ENCODE results near the gene SLC17A5. TPM values are rescaled to one million over a fixed set of nuclear protein-coding genes. Genes with fewer than 3 reads are reported as not detected.
A peak's percentile ranks its signal among the peaks of the same experiment; 100 is the strongest.

The SLC17A5 gene
- total and polyA plus RNA-seq, 10 of the 15 experiments (the other 5 are each of a cell fraction or from before 2014, with no cell fraction given): 2.3 to 7.2 (median 5.0) TPM

DNA sequence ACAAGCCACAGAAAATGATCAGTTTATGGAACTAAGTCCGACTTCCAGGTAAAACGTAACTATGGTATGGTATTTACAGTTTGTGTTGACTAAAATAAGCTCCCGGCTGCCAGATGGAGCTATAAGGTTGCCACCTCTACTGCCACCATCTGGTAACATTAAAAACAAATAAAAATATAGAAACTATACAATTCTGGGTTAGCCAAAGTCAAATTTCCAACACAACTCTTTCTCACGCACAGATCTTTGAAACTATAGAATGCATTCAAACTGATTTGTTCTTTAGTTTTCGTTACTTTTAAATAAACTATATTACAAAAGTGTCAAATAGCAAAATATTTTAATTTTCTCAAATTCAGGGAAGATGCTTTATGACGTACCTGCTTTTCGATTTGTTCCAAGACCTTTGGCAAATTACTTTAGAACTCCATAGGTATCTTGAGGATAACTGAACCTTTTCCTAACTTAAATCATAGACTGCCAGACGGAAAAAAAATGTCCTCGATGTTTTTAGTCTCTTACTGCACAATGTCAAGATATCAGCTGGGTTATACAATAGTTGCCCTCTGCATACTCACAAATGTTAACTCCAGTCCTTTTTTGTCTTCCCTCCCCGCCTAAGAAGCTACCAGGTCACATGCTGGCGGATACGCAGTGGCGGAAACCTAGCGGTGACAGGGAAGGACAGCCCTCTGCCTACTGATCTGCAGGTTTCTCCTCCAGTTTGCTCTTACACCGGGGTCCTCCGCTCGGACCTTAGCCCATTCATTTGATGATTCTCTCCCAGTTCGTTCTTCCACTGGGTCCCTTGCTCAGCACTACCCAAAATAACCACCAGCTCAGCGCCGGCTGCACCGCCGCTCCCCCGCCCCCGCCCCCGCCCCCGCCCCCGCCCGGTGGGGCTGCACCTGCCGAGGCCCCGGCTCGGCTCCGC lies 888 bp downstream of the SLC17A5 start (continued):
- TF ChIP-seq JUND (IDR thresholded peaks at IDR 0.05; ENCODE audit: low read depth, low read length): no peak
- TF ChIP-seq, protein P1, sequence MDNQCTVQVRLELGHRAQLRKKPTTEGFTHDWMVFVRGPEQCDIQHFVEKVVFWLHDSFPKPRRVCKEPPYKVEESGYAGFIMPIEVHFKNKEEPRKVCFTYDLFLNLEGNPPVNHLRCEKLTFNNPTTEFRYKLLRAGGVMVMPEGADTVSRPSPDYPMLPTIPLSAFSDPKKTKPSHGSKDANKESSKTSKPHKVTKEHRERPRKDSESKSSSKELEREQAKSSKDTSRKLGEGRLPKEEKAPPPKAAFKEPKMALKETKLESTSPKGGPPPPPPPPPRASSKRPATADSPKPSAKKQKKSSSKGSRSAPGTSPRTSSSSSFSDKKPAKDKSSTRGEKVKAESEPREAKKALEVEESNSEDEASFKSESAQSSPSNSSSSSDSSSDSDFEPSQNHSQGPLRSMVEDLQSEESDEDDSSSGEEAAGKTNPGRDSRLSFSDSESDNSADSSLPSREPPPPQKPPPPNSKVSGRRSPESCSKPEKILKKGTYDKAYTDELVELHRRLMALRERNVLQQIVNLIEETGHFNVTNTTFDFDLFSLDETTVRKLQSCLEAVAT (IDR thresholded peaks at IDR 0.05): no peak
- no peak for TF ChIP-seq ZNF24 (IDR thresholded peaks at IDR 0.05)
- TF ChIP-seq RCOR1 (conservative IDR thresholded peaks at IDR 0.05; ENCODE audit: low read depth, low read length): no peak
- TF ChIP-seq, protein P2, sequence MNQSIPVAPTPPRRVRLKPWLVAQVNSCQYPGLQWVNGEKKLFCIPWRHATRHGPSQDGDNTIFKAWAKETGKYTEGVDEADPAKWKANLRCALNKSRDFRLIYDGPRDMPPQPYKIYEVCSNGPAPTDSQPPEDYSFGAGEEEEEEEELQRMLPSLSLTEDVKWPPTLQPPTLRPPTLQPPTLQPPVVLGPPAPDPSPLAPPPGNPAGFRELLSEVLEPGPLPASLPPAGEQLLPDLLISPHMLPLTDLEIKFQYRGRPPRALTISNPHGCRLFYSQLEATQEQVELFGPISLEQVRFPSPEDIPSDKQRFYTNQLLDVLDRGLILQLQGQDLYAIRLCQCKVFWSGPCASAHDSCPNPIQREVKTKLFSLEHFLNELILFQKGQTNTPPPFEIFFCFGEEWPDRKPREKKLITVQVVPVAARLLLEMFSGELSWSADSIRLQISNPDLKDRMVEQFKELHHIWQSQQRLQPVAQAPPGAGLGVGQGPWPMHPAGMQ (IDR thresholded peaks at IDR 0.05; ENCODE audit: borderline replicate concordance): no peak
- TF ChIP-seq CBX5 (IDR thresholded peaks at IDR 0.05; ENCODE audit: low read depth): no peak
- TF ChIP-seq, protein P3, sequence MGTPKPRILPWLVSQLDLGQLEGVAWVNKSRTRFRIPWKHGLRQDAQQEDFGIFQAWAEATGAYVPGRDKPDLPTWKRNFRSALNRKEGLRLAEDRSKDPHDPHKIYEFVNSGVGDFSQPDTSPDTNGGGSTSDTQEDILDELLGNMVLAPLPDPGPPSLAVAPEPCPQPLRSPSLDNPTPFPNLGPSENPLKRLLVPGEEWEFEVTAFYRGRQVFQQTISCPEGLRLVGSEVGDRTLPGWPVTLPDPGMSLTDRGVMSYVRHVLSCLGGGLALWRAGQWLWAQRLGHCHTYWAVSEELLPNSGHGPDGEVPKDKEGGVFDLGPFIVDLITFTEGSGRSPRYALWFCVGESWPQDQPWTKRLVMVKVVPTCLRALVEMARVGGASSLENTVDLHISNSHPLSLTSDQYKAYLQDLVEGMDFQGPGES (IDR thresholded peaks at IDR 0.05): no peak
- TF ChIP-seq SP1 (IDR thresholded peaks at IDR 0.05; ENCODE audit: low read depth, low read length): no peak
- 0 out of 2 replicates have a peak, but pooled peaks have one; percentile 57 for TF ChIP-seq NBN (IDR thresholded peaks at IDR 0.05)
- TF ChIP-seq TARDBP (IDR thresholded peaks at IDR 0.05; ENCODE audit: borderline replicate concordance): no peak
- TF ChIP-seq STAT3 (IDR thresholded peaks at IDR 0.05; ENCODE audit: low read depth, low read length): no peak
- TF ChIP-seq ZSCAN29 (IDR thresholded peaks at IDR 0.05): no peak
- no peak for TF ChIP-seq GATAD2B (conservative IDR thresholded peaks at IDR 0.05; ENCODE audit: low read depth)
- peak; percentile 28; the same call in 1 of the 2 replicates for TF ChIP-seq MTA2 (IDR thresholded peaks at IDR 0.05; ENCODE audit: low read depth)
- TF ChIP-seq NR2F1 (conservative IDR thresholded peaks at IDR 0.05): no peak
- TF ChIP-seq, protein P4, sequence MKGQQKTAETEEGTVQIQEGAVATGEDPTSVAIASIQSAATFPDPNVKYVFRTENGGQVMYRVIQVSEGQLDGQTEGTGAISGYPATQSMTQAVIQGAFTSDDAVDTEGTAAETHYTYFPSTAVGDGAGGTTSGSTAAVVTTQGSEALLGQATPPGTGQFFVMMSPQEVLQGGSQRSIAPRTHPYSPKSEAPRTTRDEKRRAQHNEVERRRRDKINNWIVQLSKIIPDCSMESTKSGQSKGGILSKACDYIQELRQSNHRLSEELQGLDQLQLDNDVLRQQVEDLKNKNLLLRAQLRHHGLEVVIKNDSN (IDR thresholded peaks at IDR 0.05; ENCODE audit: borderline replicate concordance, extremely low read length, insufficient read depth, low read depth, low read length): peak; percentile 82
- TF ChIP-seq CREB1 (IDR thresholded peaks at IDR 0.05; ENCODE audit: low read depth): 0 out of 2 replicates have a peak, but pooled peaks have one; percentile 6
- TF ChIP-seq, protein P5, sequence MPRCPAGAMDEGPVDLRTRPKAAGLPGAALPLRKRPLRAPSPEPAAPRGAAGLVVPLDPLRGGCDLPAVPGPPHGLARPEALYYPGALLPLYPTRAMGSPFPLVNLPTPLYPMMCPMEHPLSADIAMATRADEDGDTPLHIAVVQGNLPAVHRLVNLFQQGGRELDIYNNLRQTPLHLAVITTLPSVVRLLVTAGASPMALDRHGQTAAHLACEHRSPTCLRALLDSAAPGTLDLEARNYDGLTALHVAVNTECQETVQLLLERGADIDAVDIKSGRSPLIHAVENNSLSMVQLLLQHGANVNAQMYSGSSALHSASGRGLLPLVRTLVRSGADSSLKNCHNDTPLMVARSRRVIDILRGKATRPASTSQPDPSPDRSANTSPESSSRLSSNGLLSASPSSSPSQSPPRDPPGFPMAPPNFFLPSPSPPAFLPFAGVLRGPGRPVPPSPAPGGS (IDR thresholded peaks at IDR 0.05; ENCODE audit: borderline replicate concordance, insufficient read depth, low read depth, low read length, poor library complexity, severe bottlenecking): no peak
- TF ChIP-seq LARP7 (IDR thresholded peaks at IDR 0.05): no peak; the same call in 1 of the 2 replicates
- peak; percentile 90 for TF ChIP-seq RAD51 (IDR thresholded peaks at IDR 0.05)
- TF ChIP-seq STAT1 (conservative IDR thresholded peaks at IDR 0.05): no peak
- TF ChIP-seq, protein P6, sequence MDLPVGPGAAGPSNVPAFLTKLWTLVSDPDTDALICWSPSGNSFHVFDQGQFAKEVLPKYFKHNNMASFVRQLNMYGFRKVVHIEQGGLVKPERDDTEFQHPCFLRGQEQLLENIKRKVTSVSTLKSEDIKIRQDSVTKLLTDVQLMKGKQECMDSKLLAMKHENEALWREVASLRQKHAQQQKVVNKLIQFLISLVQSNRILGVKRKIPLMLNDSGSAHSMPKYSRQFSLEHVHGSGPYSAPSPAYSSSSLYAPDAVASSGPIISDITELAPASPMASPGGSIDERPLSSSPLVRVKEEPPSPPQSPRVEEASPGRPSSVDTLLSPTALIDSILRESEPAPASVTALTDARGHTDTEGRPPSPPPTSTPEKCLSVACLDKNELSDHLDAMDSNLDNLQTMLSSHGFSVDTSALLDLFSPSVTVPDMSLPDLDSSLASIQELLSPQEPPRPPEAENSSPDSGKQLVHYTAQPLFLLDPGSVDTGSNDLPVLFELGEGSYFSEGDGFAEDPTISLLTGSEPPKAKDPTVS (IDR thresholded peaks at IDR 0.05; ENCODE audit: low read depth, low read length): no peak
